Activated naive CD4-positive, alpha-beta T cell treated with anti-CD3 and anti-CD28 coated beads, Interleukin-2, amount 50 U/mL, for 24 hours (primary cell): ENCODE data around the gene WIPF1.
A peak's percentile ranks its signal among the peaks of the same experiment; 100 is the strongest.
"Not testable (repeated sequence)": the region's sequence is repeated elsewhere in the genome, so short reads cannot be mapped to it uniquely, and the experiment has no call there.

Experiments
- H3K27ac Mint-ChIP-seq: one replicate; pipeline ENCODE4 v1.8.0; 2021; ENCODE audit warnings: mild to moderate bottlenecking, mixed read lengths
- H3K27me3 Mint-ChIP-seq: one replicate; pipeline ENCODE4 v1.8.0; 2021; ENCODE audit warnings: mixed read lengths
- H3K36me3 Mint-ChIP-seq: one replicate; pipeline ENCODE4 v1.8.0; 2021; ENCODE audit warnings: mixed read lengths
- H3K4me1 Mint-ChIP-seq: one replicate; pipeline ENCODE4 v1.8.0; 2021; ENCODE audit warnings: mixed read lengths
- H3K4me3 Mint-ChIP-seq: one replicate; pipeline ENCODE4 v1.8.0; 2021; ENCODE audit warnings: mild to moderate bottlenecking, mixed read lengths
- H3K9me3 Mint-ChIP-seq: one replicate; pipeline ENCODE4 v1.8.0; 2021; ENCODE audit warnings: mixed read lengths

WIPF1 gene

GRCh38 chr2:174551697-174552096 lies 45.9 kb downstream of the WIPF1 start:
- H3K4me1 Mint-ChIP-seq, result peaks cover 58% of the 10 kb centered on the region
- H3K27me3 Mint-ChIP-seq, result no peaks in the 10 kb centered on the region
- no peaks in the 10 kb centered on the region for H3K9me3 Mint-ChIP-seq
- no peak overlapping the region for H3K4me3 Mint-ChIP-seq
- H3K27ac Mint-ChIP-seq, result peak overlapping the region; percentile 64
- peaks cover 5% of the 10 kb centered on the region for H3K36me3 Mint-ChIP-seq

GRCh38 chr2:174548646-174549045 lies 49.0 kb downstream of the WIPF1 start:
- H3K4me3 Mint-ChIP-seq, H3K9me3 Mint-ChIP-seq, H3K27ac Mint-ChIP-seq, H3K36me3 Mint-ChIP-seq, H3K27me3 Mint-ChIP-seq: not testable (repeated sequence)
- H3K4me1 Mint-ChIP-seq, result peaks cover 30% of the 10 kb centered on the region

GRCh38 chr2:174548021-174548420 lies 49.6 kb downstream of the WIPF1 start:
- not testable (repeated sequence) for H3K27me3 Mint-ChIP-seq, H3K27ac Mint-ChIP-seq, H3K4me3 Mint-ChIP-seq, H3K9me3 Mint-ChIP-seq, H3K36me3 Mint-ChIP-seq
- H3K4me1 Mint-ChIP-seq, result peaks cover 33% of the 10 kb centered on the region

DNA sequence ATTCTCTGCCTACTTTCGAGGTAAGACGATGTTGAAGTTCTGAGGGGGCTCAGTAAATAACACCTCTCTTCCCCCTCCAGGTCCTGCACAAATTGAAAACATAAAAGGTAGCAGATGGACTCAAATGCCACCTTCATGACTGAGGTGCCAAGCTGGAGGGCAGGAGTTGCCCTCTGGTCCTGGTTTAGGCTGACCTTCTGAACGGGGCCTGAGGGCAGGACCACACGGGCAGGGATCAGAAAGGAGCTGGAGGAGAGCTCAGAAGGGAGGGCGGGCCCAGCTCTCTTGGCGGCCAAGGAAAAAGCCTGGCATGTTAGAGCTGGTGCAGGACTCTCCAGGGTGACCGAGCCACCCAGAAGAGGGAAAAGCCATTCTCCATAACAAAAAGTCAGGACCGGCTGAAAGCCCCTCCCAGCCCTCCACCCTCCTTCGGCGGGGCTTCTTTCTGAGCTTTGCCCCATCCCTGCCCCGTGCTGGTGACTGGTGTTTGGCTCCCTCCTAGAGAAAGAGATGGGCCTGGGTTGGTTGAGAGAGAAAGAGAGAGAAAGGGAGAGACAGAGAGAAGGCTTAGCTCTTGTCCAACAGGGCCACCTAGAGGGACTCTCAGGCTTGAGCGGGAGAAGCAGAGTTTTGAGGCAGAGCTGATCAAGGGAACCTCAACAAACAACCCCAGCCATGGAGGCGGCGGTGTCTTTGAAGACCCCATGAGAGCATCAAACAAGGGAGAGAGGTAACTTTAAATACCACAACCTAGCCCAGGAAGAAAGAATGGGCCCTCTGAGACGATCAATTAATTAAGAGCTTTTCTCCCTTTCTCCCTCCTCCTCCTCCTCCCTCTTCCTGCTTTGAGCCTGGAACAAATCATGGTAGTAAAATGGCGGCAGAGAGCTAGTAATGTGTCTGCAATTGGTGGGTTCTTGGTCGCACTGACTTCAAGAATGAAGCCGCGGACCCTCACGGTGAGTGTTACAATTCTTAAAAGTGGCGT lies 50.8 kb downstream of the WIPF1 start:
- Mint-ChIP-seq H3K4me3 (no peak overlapping the region), H3K27ac (peak overlapping the region; percentile 59), H3K36me3 (peaks cover 3% of the 10 kb centered on the region), H3K4me1 (peaks cover 22% of the 10 kb centered on the region), H3K9me3 (no peaks in the 10 kb centered on the region), H3K27me3 (no peaks in the 10 kb centered on the region)

- Mint-ChIP-seq H3K9me3 (no peaks in the 10 kb centered on the region), H3K27ac (peak overlapping the region; percentile 32)
These were observed 52.4 kb downstream of the WIPF1 start for GRCh38 chr2:174545240-174545639.

DNA sequence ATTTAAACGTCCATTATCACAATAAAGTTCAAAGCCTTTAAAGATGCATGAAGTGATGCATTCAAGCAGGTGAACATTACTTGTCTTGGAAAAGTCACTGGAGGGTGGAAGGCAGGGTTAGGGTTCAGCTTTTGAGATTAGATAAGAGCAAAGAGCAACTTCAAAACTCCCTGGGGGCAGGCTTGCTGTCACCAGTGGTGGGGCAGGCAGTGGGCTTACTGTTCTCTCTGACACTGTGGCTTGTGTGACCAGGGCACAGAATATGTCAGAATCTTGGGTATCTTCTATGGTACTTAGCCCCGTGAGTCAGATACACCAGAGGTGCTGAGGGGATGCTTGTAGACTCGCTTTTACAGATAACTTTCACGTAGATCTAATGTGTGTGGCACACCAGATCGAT lies 52.8 kb downstream of the WIPF1 start:
- Mint-ChIP-seq H3K27ac (peak overlapping the region; percentile 32), H3K27me3 (no peaks in the 10 kb centered on the region)

More at GRCh38 chr2:174545240-174545639, 52.4 kb downstream of the WIPF1 start:
- Mint-ChIP-seq H3K4me3 (no peak overlapping the region), H3K27me3 (no peaks in the 10 kb centered on the region), H3K36me3 (peaks cover 3% of the 10 kb centered on the region), H3K4me1 (peaks cover 13% of the 10 kb centered on the region)

GRCh38 chr2:174544156-174544555 lies 53.4 kb downstream of the WIPF1 start:
- no peaks in the 10 kb centered on the region for H3K27me3 Mint-ChIP-seq
- no peak overlapping the region for H3K27ac Mint-ChIP-seq
- peaks cover 3% of the 10 kb centered on the region for H3K36me3 Mint-ChIP-seq
- peaks cover 15% of the 10 kb centered on the region for H3K4me1 Mint-ChIP-seq
- no peaks in the 10 kb centered on the region for H3K9me3 Mint-ChIP-seq
- H3K4me3 Mint-ChIP-seq, result no peak overlapping the region

More for the DNA sequence above, 52.8 kb downstream of the WIPF1 start:
- Mint-ChIP-seq H3K4me3 (no peak overlapping the region), H3K4me1 (peaks cover 12% of the 10 kb centered on the region), H3K9me3 (no peaks in the 10 kb centered on the region), H3K36me3 (peaks cover 3% of the 10 kb centered on the region)

DNA sequence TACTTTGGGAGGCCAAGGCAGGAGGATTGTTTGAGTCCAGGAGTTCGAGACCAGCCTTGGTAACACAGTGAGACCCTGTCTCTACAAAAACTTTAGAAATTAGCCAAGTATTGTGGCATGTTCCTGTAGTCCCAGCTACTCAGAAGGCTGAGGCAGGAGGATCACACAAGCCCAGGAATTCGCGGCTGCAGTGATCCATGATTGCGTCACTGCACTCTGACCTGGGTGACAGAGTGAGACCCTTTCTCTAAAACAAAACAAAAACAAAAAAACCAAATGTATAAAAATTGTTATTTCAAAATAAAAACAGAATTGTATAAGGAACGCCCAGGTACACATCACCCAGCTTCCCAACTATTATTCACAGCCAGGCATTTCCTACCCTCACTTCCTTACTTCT lies 56.7 kb downstream of the WIPF1 start:
- no peak overlapping the region for H3K27ac Mint-ChIP-seq
- H3K9me3 Mint-ChIP-seq, result no peaks in the 10 kb centered on the region

GRCh38 chr2:174535757-174536703 lies 61.6 kb downstream of the WIPF1 start:
- H3K4me1 Mint-ChIP-seq, result peaks cover 14% of the 10 kb centered on the region
- no peaks in the 10 kb centered on the region for H3K9me3 Mint-ChIP-seq
- peak overlapping the region; percentile 30 for H3K27ac Mint-ChIP-seq
- H3K4me3 Mint-ChIP-seq, result no peak overlapping the region
- H3K36me3 Mint-ChIP-seq, result peaks cover 1% of the 10 kb centered on the region
- no peaks in the 10 kb centered on the region for H3K27me3 Mint-ChIP-seq

More for the DNA sequence above, 56.7 kb downstream of the WIPF1 start:
- H3K4me3 Mint-ChIP-seq, result no peak overlapping the region
- no peaks in the 10 kb centered on the region for H3K27me3 Mint-ChIP-seq
- H3K4me1 Mint-ChIP-seq, result peaks cover 18% of the 10 kb centered on the region
- H3K36me3 Mint-ChIP-seq, result no peaks in the 10 kb centered on the region

DNA sequence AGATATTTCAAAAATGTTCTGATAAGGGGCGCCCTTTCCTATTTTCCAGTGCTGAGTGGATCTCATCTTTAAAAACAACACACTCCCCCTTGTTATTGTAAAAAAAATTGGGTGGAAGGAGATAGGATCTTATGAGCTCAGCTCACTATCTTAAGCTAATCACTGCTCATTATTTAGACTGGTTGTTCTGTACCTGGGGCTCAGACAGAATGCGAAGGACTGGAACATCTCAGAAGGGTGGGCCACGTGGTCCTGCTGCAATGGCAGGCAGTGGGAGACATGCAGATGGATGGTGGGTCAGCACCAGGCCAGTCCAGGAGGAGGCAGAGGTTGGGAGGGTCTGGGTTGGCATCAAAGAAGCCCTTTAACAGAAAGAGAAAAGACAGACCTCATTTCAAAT lies 62.5 kb downstream of the WIPF1 start:
- Mint-ChIP-seq H3K9me3 (no peaks in the 10 kb centered on the region), H3K4me1 (peaks cover 14% of the 10 kb centered on the region), H3K4me3 (no peak overlapping the region), H3K36me3 (peaks cover 1% of the 10 kb centered on the region), H3K27ac (no peak overlapping the region), H3K27me3 (no peaks in the 10 kb centered on the region)

GRCh38 chr2:174529916-174530315 lies 67.7 kb downstream of the WIPF1 start:
- Mint-ChIP-seq H3K27me3 (no peaks in the 10 kb centered on the region), H3K27ac (no peak overlapping the region), H3K9me3 (peaks cover 6% of the 10 kb centered on the region), H3K4me3 (no peak overlapping the region), H3K36me3 (peaks cover 22% of the 10 kb centered on the region), H3K4me1 (peaks cover 5% of the 10 kb centered on the region)

GRCh38 chr2:174527959-174528358 lies 69.6 kb downstream of the WIPF1 start:
- peaks cover 26% of the 10 kb centered on the region for H3K36me3 Mint-ChIP-seq

GRCh38 chr2:174527101-174527721 lies 70.4 kb downstream of the WIPF1 start:
- Mint-ChIP-seq H3K27ac (no peak overlapping the region), H3K27me3 (no peaks in the 10 kb centered on the region), H3K9me3 (peaks cover 11% of the 10 kb centered on the region), H3K4me3 (no peak overlapping the region), H3K36me3 (peaks cover 26% of the 10 kb centered on the region), H3K4me1 (peaks cover 22% of the 10 kb centered on the region)

More at GRCh38 chr2:174527959-174528358, 69.6 kb downstream of the WIPF1 start:
- Mint-ChIP-seq H3K4me3 (no peak overlapping the region), H3K27me3 (no peaks in the 10 kb centered on the region), H3K27ac (no peak overlapping the region), H3K4me1 (peaks cover 22% of the 10 kb centered on the region), H3K9me3 (peaks cover 11% of the 10 kb centered on the region)

- Mint-ChIP-seq H3K4me3 (peak overlapping the region; percentile 64), H3K27me3 (no peaks in the 10 kb centered on the region), H3K4me1 (peaks cover 22% of the 10 kb centered on the region), H3K9me3 (peaks cover 11% of the 10 kb centered on the region), H3K27ac (peak overlapping the region; percentile 56), H3K36me3 (peaks cover 26% of the 10 kb centered on the region)
These were observed 73.1 kb downstream of the WIPF1 start for GRCh38 chr2:174524527-174524926.

DNA sequence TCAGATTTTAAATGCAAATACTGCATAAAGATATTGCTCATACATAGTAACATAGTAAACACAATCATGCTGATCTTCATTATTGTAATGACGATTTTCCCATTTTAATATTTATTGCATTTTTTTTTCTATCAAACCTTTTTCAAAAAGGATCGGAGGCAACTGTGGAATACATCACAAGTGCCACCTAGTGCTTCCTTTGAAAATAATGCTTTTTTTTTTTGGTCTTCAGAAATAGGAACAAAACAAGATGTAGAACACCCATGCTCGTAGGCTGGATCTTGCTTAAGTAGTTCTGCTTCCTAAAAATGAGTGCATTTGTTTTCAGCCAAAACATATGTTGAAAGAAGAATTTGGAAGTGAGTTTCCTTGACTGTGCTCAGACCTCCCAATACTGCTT lies 75.1 kb downstream of the WIPF1 start:
- H3K27ac Mint-ChIP-seq, result no peak overlapping the region
- no peaks in the 10 kb centered on the region for H3K27me3 Mint-ChIP-seq
- H3K36me3 Mint-ChIP-seq, result peaks cover 17% of the 10 kb centered on the region
- H3K4me3 Mint-ChIP-seq, result no peak overlapping the region
- peaks cover 22% of the 10 kb centered on the region for H3K4me1 Mint-ChIP-seq
- H3K9me3 Mint-ChIP-seq, result peaks cover 11% of the 10 kb centered on the region
